ENCODE measurements around the gene IRF9. TPM values are rescaled to one million over a fixed set of nuclear protein-coding genes. Genes with fewer than 3 reads are reported as not detected.
A peak's percentile ranks its signal among the peaks of the same experiment; 100 is the strongest.
"Not testable (repeated sequence)": the region's sequence is repeated elsewhere in the genome, so short reads cannot be mapped to it uniquely, and the experiment has no call there.

Gene IRF9
- total RNA-seq, 1 donor from 2014 or later: 158 TPM

- intact Hi-C loops (cut with DNase I): no loop called here
- Histone ChIP-seq H3K27me3 (ENCODE audit: low read depth) (no peaks in the 10 kb centered on the region), H3K9me3 (no peaks in the 10 kb centered on the region), H3K4me3 (peak within 1 kb of the TSS; percentile 81), H3K4me1 (peaks cover 28% of the 10 kb centered on the region), H3K27ac (peak within 1 kb of the TSS; percentile 98), H3K36me3 (peaks cover 33% of the 10 kb centered on the region)
- peak; percentile 94 for DNase-seq
- TF ChIP-seq CTCF (IDR thresholded peaks at IDR 0.05): no peak
- ATAC-seq: peak; percentile 96 to 98
Observed at GRCh38 chr14:24195186-24196070, 34.4 kb downstream of the IRF9 start, which contains the start of gene TM9SF1. Gene TM9SF1 (minus strand): TSS chr14:24195441. CDS start chr14:24195019, 422 bp downstream.

- H3K4me3 ChIP-seq: peak overlapping the region; percentile 81
- no peak for TF ChIP-seq CTCF (IDR thresholded peaks at IDR 0.05)
- intact Hi-C loops (cut with DNase I): no loop called here
- DNase-seq (no peak), ATAC-seq (peak; percentile 29 to 38)
- H3K27ac ChIP-seq: peak overlapping the region; percentile 98
- H3K4me1 ChIP-seq: peaks cover 28% of the 10 kb centered on the region
- H3K27me3 ChIP-seq (ENCODE audit: low read depth): no peaks in the 10 kb centered on the region
- H3K36me3 ChIP-seq: peaks cover 33% of the 10 kb centered on the region
- H3K9me3 ChIP-seq: no peaks in the 10 kb centered on the region
Observed at GRCh38 chr14:24196071-24197055, 35.3 kb downstream of the IRF9 start.

- H3K9me3 ChIP-seq: no peaks in the 10 kb centered on the region
- H3K36me3 ChIP-seq: peaks cover 31% of the 10 kb centered on the region
- peaks cover 28% of the 10 kb centered on the region for H3K4me1 ChIP-seq
- no peak overlapping the region for H3K27ac ChIP-seq
- H3K27me3 ChIP-seq (ENCODE audit: low read depth): no peaks in the 10 kb centered on the region
- DNase-seq (no peak), ATAC-seq (no peak)
- TF ChIP-seq CTCF (IDR thresholded peaks at IDR 0.05): no peak
- intact Hi-C loops (cut with DNase I): no loop called here
- H3K4me3 ChIP-seq: peak overlapping the region; percentile 81
Observed at GRCh38 chr14:24197056-24197450, 36.0 kb downstream of the IRF9 start.

GRCh38 chr14:24198814-24199524 lies 37.9 kb downstream of the IRF9 start:
- DNase-seq: no peak
- intact Hi-C loops (cut with DNase I): no loop called here
- H3K36me3 ChIP-seq: peaks cover 19% of the 10 kb centered on the region
- H3K9me3 ChIP-seq: no peaks in the 10 kb centered on the region
- peaks cover 27% of the 10 kb centered on the region for H3K4me1 ChIP-seq
- ATAC-seq: no peak
- no peak overlapping the region for H3K4me3 ChIP-seq
- H3K27ac ChIP-seq: no peak overlapping the region
- no peak for TF ChIP-seq CTCF (IDR thresholded peaks at IDR 0.05)
- H3K27me3 ChIP-seq (ENCODE audit: low read depth): no peaks in the 10 kb centered on the region

GRCh38 chr14:24202538-24202937 lies 41.5 kb downstream of the IRF9 start:
- DNase-seq; intact Hi-C loops (cut with DNase I); ATAC-seq; H3K4me1 ChIP-seq; H3K9me3 ChIP-seq; H3K4me3 ChIP-seq; H3K27ac ChIP-seq; H3K27me3 ChIP-seq (ENCODE audit: low read depth): not testable (repeated sequence)
- H3K36me3 ChIP-seq: peaks cover 50% of the 10 kb centered on the region

GRCh38 chr14:24203249-24203886 lies 42.3 kb downstream of the IRF9 start:
- H3K4me3 ChIP-seq; H3K27me3 ChIP-seq (ENCODE audit: low read depth); intact Hi-C loops (cut with DNase I); DNase-seq; H3K4me1 ChIP-seq; H3K9me3 ChIP-seq; ATAC-seq; H3K27ac ChIP-seq: not testable (repeated sequence)
- H3K36me3 ChIP-seq: peaks cover 58% of the 10 kb centered on the region
